ENCODE results near the gene TSPAN9. TPM values are rescaled to one million over a fixed set of nuclear protein-coding genes. Genes with fewer than 3 reads are reported as not detected.

TSPAN9 gene
- total RNA-seq, 1 experiment from 2014 or later, result 9.6 TPM

GRCh38 chr12:3205742-3206519, 128.8 kb downstream of the TSPAN9 start:
- Histone ChIP-seq H3K4me1 (replicated peaks; ENCODE audit: insufficient read depth) (no peaks in the 10 kb centered on the region), H3K4me3 (no peak overlapping the region), H3F3A (ENCODE audit: insufficient read depth, low read depth) (no peaks in the 10 kb centered on the region), H3K79me2 (ENCODE audit: low read depth) (no peaks in the 10 kb centered on the region), H3K27ac (no peak overlapping the region), H2AFZ (no peak overlapping the region), H3K9me3 (ENCODE audit: insufficient read depth, low read depth) (no peaks in the 10 kb centered on the region), H4K20me1 (ENCODE audit: insufficient read depth) (no peaks in the 10 kb centered on the region), H3K4me2 (no peak overlapping the region; the same call in 1 of the 2 replicates), H3K27me3 (ENCODE audit: insufficient read depth, low read depth) (peaks cover 10% of the 10 kb centered on the region; the same call in 1 of the 2 replicates), H3K36me3 (ENCODE audit: low read depth) (no peaks in the 10 kb centered on the region), H3K9me2 (ENCODE audit: insufficient read depth) (no peaks in the 10 kb centered on the region)
- POLR2A ChIA-PET (ENCODE audit: unreplicated experiment), result interaction anchor here (0.6 kb wide), 1 partner anchor 104 kb away, joined by 3 read pairs; no protein-coding TSS in a partner anchor
- BruUV-seq (replicated peaks), result no TSS peak
- CTCF ChIA-PET, result interaction anchor here (0.8 kb wide), 1 partner anchor 37 kb away, joined by 3 read pairs; no protein-coding TSS in a partner anchor
- no peak for DNase-seq
- TF ChIP-seq CTCF (conservative IDR thresholded peaks at IDR 0.05) (no peak), EZH2 (IDR thresholded peaks at IDR 0.05; ENCODE audit: low read depth) (no peak)
- intact Hi-C loops (cut with micrococcal nuclease; ENCODE audit: unreplicated experiment), result no loop called here

DNA sequence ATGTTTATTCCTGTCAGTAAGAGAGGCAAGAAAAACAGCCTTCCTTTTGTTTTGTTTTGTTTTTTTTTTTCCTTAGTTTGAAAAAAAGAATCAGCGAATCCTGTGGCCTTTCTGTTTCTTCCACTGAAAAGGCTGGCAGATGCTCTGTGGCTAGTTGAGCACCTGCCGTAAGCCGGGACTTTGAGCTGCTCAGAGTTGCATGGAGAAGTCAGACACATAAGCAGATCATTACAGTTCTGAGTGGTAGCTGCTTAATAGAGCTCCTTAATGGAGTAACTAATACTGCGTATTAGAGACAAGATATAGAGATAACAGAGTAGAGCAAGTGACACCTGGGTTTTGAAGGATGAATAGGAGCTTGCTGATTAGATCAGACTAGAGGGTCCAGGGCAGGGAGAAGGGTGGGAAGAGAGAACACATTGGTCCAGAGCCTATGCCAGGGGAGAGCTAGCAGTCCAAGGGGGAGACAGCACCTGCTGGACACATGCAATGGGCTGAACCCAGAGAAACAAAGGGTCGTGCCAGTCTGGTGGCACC, 129.4 kb downstream of the TSPAN9 start:
- Histone ChIP-seq H3K4me2 (no peak overlapping the region), H3K9me3 (ENCODE audit: insufficient read depth, low read depth) (no peaks in the 10 kb centered on the region), H4K20me1 (ENCODE audit: insufficient read depth) (no peaks in the 10 kb centered on the region), H3K4me1 (replicated peaks; ENCODE audit: insufficient read depth) (no peaks in the 10 kb centered on the region), H3F3A (ENCODE audit: insufficient read depth, low read depth) (no peaks in the 10 kb centered on the region), H3K27ac (no peak overlapping the region), H3K27me3 (ENCODE audit: insufficient read depth, low read depth) (peaks cover 3% of the 10 kb centered on the region; the same call in 1 of the 2 replicates), H3K36me3 (ENCODE audit: low read depth) (no peaks in the 10 kb centered on the region), H2AFZ (no peak overlapping the region), H3K4me3 (no peak overlapping the region), H3K9me2 (ENCODE audit: insufficient read depth) (no peaks in the 10 kb centered on the region), H3K79me2 (ENCODE audit: low read depth) (no peaks in the 10 kb centered on the region)
- POLR2A ChIA-PET (ENCODE audit: unreplicated experiment), result no interaction called here
- DNase-seq, result no peak
- intact Hi-C loops (cut with micrococcal nuclease; ENCODE audit: unreplicated experiment), result no loop called here
- CTCF ChIA-PET, result interaction anchor here (0.5 kb wide), 1 partner anchor 593 kb away, joined by 5 read pairs; no protein-coding TSS in a partner anchor
- no TSS peak for BruUV-seq (replicated peaks)
- TF ChIP-seq EZH2 (IDR thresholded peaks at IDR 0.05; ENCODE audit: low read depth) (no peak), CTCF (conservative IDR thresholded peaks at IDR 0.05) (no peak)

DNA sequence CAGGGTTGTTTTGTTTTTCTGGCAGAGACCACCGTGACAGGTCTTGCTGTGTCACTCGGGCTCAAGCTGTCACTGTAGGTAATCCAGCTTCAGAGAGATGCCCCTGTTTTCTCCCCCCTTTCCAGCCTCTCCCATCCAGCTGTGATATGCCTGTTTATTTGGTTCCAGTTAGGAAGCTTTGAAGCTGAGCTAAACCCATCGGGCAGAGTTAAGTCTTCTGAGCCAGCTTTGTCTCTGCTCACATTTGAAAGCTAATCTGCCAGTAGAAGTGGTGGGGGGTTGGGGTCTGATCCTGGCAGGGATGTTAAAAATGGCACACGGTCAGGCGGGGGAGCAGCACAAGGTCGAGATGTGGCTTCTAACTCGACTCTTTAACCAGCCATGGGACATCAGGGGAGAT, 130.0 kb downstream of the TSPAN9 start:
- TF ChIP-seq CTCF (conservative IDR thresholded peaks at IDR 0.05) (no peak), EZH2 (IDR thresholded peaks at IDR 0.05; ENCODE audit: low read depth) (no peak)
- no peaks in the 10 kb centered on the region for H3K27me3 ChIP-seq (ENCODE audit: insufficient read depth, low read depth)
- no peak for DNase-seq
- H2AFZ ChIP-seq, result no peak overlapping the region
- intact Hi-C loops (cut with micrococcal nuclease; ENCODE audit: unreplicated experiment), result no loop called here
- CTCF ChIA-PET, result interaction anchor here (0.5 to 1.3 kb wide), 2 partner anchors 68 to 593 kb away, joined by 3 to 5 read pairs; no protein-coding TSS in a partner anchor
- no peak overlapping the region for H3K4me2 ChIP-seq
- no peak overlapping the region for H3K27ac ChIP-seq
- H4K20me1 ChIP-seq (ENCODE audit: insufficient read depth), result no peaks in the 10 kb centered on the region
- no peaks in the 10 kb centered on the region for H3K4me1 ChIP-seq (replicated peaks; ENCODE audit: insufficient read depth)
- BruUV-seq (replicated peaks), result no TSS peak
- H3K9me2 ChIP-seq (ENCODE audit: insufficient read depth), result no peaks in the 10 kb centered on the region
- H3K79me2 ChIP-seq (ENCODE audit: low read depth), result no peaks in the 10 kb centered on the region
- H3F3A ChIP-seq (ENCODE audit: insufficient read depth, low read depth), result no peaks in the 10 kb centered on the region
- no peak overlapping the region for H3K4me3 ChIP-seq
- POLR2A ChIA-PET (ENCODE audit: unreplicated experiment), result no interaction called here
- H3K36me3 ChIP-seq (ENCODE audit: low read depth), result no peaks in the 10 kb centered on the region
- H3K9me3 ChIP-seq (ENCODE audit: insufficient read depth, low read depth), result no peaks in the 10 kb centered on the region
